A549 (cell line): ENCODE data around the gene ATXN7L1. TPM values are rescaled to one million over a fixed set of nuclear protein-coding genes. Genes with fewer than 3 reads are reported as not detected.

Experiments used
- ATAC-seq, 2 experiments: fragments of 200-7000 bp in 1 of 2; fragments of >200 bp in 1 of 2; cut with Nextera tagmentation in 1 of 2; cut with Tn5 transposase in 1 of 2; 3 replicates each; pipeline versions ENCODE4 v1.8.0 to v1.9.1; 2018 to 2020; ENCODE audit warnings: mild to moderate bottlenecking in 1 of 2, moderate library complexity in 1 of 2
- CTCF ChIA-PET: fragments of 300-600 bp; sonication (Branson Sonifier 250); formaldehyde crosslinking; extraction: SDS; loops from one replicate; lab custom pipeline; 2021; ENCODE audit warnings: antibody characterized with exemption, inconsistent platforms; lab: Yijun Ruan, JAX
- POLR2A ChIA-PET: fragments of 350-600 bp; formaldehyde crosslinking; extraction: SDS; loops from one replicate; lab custom pipeline; 2021; ENCODE audit warnings: antibody characterized with exemption, inconsistent platforms; lab: Yijun Ruan, JAX
- DNase-seq, 2 experiments: peaks; one replicate each; pipeline versions ENCODE4 v3.0.0 to v3.0.0-alpha.2; 2011 to 2016; ENCODE audit warnings: low read depth in 1 of 2, low spot score in 1 of 2
- FAIRE-seq: peaks from 2 replicates; lab custom pipeline; 2011; peaks lifted over from hg19 to GRCh38; lab: Jason Lieb, UNC
- H3K27ac ChIP-seq, 2 experiments: fragments of >200 bp; sonication (Bioruptor Twin); formaldehyde crosslinking; 3 replicates each; pipeline ENCODE4 v1.5.1; 2016 to 2017
- H3K4me1 ChIP-seq: fragments of >200 bp; sonication (Bioruptor Twin); formaldehyde crosslinking; 3 replicates; pipeline ENCODE4 v1.6.1; 2016
- H3K4me2 ChIP-seq: fragments of >200 bp; sonication (Bioruptor Twin); formaldehyde crosslinking; 3 replicates; pipeline ENCODE4 v1.6.1; 2016
- H3K4me3 ChIP-seq: fragments of >200 bp; sonication (Bioruptor Twin); formaldehyde crosslinking; 3 replicates; pipeline ENCODE4 v1.5.1; 2016
- H3K9me3 ChIP-seq: fragments of >200 bp; sonication (Bioruptor Twin); formaldehyde crosslinking; 3 replicates; pipeline ENCODE4 v1.6.1; 2016
- ATOH8 ChIP-seq: fragments of 250-450 bp; sonication (Bioruptor Pico); IDR thresholded peaks from 2 replicates; pipeline ENCODE4 v1.5.0; 2020; ENCODE audit warnings: low read depth, mild to moderate bottlenecking, moderate library complexity
- BHLHE40 ChIP-seq: IDR thresholded peaks from 2 replicates; pipeline ENCODE4 v1.6.1; 2012; ENCODE audit warnings: low read depth, low read length, inconsistent platforms
- CTCF ChIP-seq: fragments of >200 bp; sonication (Bioruptor Twin); formaldehyde crosslinking; IDR thresholded peaks from 3 replicates; pipeline ENCODE4 v1.5.1; 2016
- EHMT2 ChIP-seq: fragments of 200-600 bp; sonication (generic); IDR thresholded peaks from 2 replicates; pipeline ENCODE4 v1.6.1; 2016; ENCODE audit warnings: antibody characterized with exemption, low read depth, mild to moderate bottlenecking, moderate library complexity
- ESRRA ChIP-seq: fragments of 150-350 bp; IDR thresholded peaks from 2 replicates; pipeline ENCODE4 v1.6.1; 2014; ENCODE audit warnings: mild to moderate bottlenecking, low read length, borderline replicate concordance
- FOSB ChIP-seq: fragments of 250-450 bp; sonication (Bioruptor Pico); IDR thresholded peaks from 2 replicates; pipeline ENCODE4 v1.5.0; 2020; ENCODE audit warnings: mild to moderate bottlenecking, moderate library complexity
- FOSL2 ChIP-seq, 2 experiments: fragments of 450-650 bp in 1 of 2; fragments of >200 bp in 1 of 2; sonication (Bioruptor Twin) in 1 of 2; formaldehyde crosslinking; IDR thresholded peaks; 2 replicates each; pipeline versions ENCODE4 v1.5.0 to v1.6.1; 2016 to 2020; ENCODE audit warnings: mild to moderate bottlenecking in 1 of 2, moderate library complexity in 1 of 2
- GATA3 ChIP-seq: IDR thresholded peaks from 2 replicates; pipeline ENCODE4 v1.6.1; 2012; ENCODE audit warnings: borderline replicate concordance
- HES2 ChIP-seq: fragments of >200 bp; sonication (Bioruptor Twin); formaldehyde crosslinking; IDR thresholded peaks from 2 replicates; pipeline ENCODE4 v1.6.1; 2016
- HEYL ChIP-seq: fragments of 250-450 bp; sonication (Bioruptor Pico); IDR thresholded peaks from 2 replicates; pipeline ENCODE4 v1.8.0; 2021; ENCODE audit warnings: mild to moderate bottlenecking, moderate library complexity
- HOXB5 ChIP-seq: fragments of 250-450 bp; sonication (Bioruptor Pico); IDR thresholded peaks from 2 replicates; pipeline ENCODE4 v1.5.0; 2020; ENCODE audit warnings: mild to moderate bottlenecking, moderate library complexity
- JUN ChIP-seq, 2 experiments: fragments of >200 bp; sonication (Bioruptor Twin); formaldehyde crosslinking; IDR thresholded peaks; 2 replicates in 1 of 2; 3 replicates in 1 of 2; pipeline ENCODE4 v1.6.1; 2016 to 2017
- KDM1A ChIP-seq: fragments of 200-600 bp; sonication (generic); IDR thresholded peaks from 2 replicates; pipeline ENCODE4 v1.6.1; 2016; ENCODE audit warnings: low read depth, mild to moderate bottlenecking
- MAZ ChIP-seq: fragments of 150-350 bp; IDR thresholded peaks from 2 replicates; pipeline ENCODE4 v1.6.1; 2014; ENCODE audit warnings: antibody characterized with exemption, low read depth, low read length, borderline replicate concordance
- NFE2L2 ChIP-seq: fragments of 150-350 bp; conservative IDR thresholded peaks from 2 replicates; pipeline ENCODE4 v1.6.1; 2014; ENCODE audit warnings: low read length
- PHF8 ChIP-seq: fragments of 200-600 bp; sonication (generic); IDR thresholded peaks from 2 replicates; pipeline ENCODE4 v1.6.1; 2016; ENCODE audit warnings: low read depth, mild to moderate bottlenecking, antibody characterized with exemption, moderate library complexity, borderline replicate concordance
- REST ChIP-seq: fragments of 200-600 bp; sonication (generic); IDR thresholded peaks from 2 replicates; pipeline ENCODE4 v1.6.1; 2016; ENCODE audit warnings: antibody characterized with exemption, mild to moderate bottlenecking, moderate library complexity
- RNF2 ChIP-seq: fragments of 200-600 bp; sonication (generic); IDR thresholded peaks from 2 replicates; pipeline ENCODE4 v1.6.1; 2016; ENCODE audit warnings: low read depth, mild to moderate bottlenecking, antibody characterized with exemption, moderate library complexity, borderline replicate concordance
- SMC3 ChIP-seq: fragments of >200 bp; sonication (Bioruptor Twin); formaldehyde crosslinking; IDR thresholded peaks from 3 replicates; pipeline ENCODE4 v1.6.1; 2018; ENCODE audit warnings: inconsistent platforms
- TP53 ChIP-seq: fragments of 250-450 bp; sonication (Bioruptor Pico); IDR thresholded peaks from 2 replicates; pipeline ENCODE4 v1.5.0; 2021; ENCODE audit warnings: mild to moderate bottlenecking, moderate library complexity
- ZFP36 ChIP-seq: fragments of 450-650 bp; IDR thresholded peaks from 2 replicates; pipeline ENCODE4 v1.6.1; 2014; ENCODE audit warnings: borderline replicate concordance; ENCODE audit not compliant: partially characterized antibody
- WGBS: methylation state at CpG from one replicate; pipeline ENCODE4 v1.1.6; 2017; ENCODE audit errors: missing lambda C conversion rate; 5-methylcytosine and 5-hydroxymethylcytosine counted together
- polyA plus RNA-seq, 4 experiments: library from polyadenylated mRNA; depleted of rRNA in 3 of 4; stranded (reverse); fragments of >200 nt; fragmentation: RNase III in 1 of 4; extraction: RNeasy Plus Mini Kit Qiagen cat#74134 plus additional on column Dnase treatment in 1 of 4; gene quantifications; 2 replicates in 3 of 4; 3 replicates in 1 of 4; pipeline ENCODE4 v1.2.3, GENCODE V29; 2011 to 2017
- TF ChIP-seq, protein P1 (sequence below): fragments of 450-650 bp; IDR thresholded peaks from 2 replicates; pipeline ENCODE4 v1.6.1; 2014; ENCODE audit warnings: antibody characterized with exemption

Gene ATXN7L1
- polyA plus RNA-seq, 2 of the 4 experiments (the other 2 are of a cell fraction): 4.5 to 5.7 TPM

GRCh38 chr7:105827151-105827875 lies 49.1 kb downstream of the ATXN7L1 start:
- Histone ChIP-seq H3K9me3 (no peaks in the 10 kb centered on the region), H3K4me1 (peaks cover 46% of the 10 kb centered on the region), H3K27ac (no peak overlapping the region), H3K4me2 (no peak overlapping the region), H3K4me3 (no peak overlapping the region)
- WGBS: 89% methylated on average over 7 of the region's 7 CpGs
- DNase-seq: no peak
- CTCF ChIA-PET: interaction anchor here (0.7 to 1.2 kb wide), 2 partner anchors 31 to 719 kb away, joined by 3 read pairs; no protein-coding TSS in a partner anchor
- ATAC-seq: no peak
- TF ChIP-seq EHMT2 (no peak), FOSL2 (IDR thresholded peaks at IDR 0.05) (no peak), FOSL2 (CRISPR knock-in tag; IDR thresholded peaks at IDR 0.05) (no peak), RNF2 (no peak), KDM1A (no peak), HEYL (CRISPR knock-in tag) (no peak), SMC3 (no peak), REST (no peak), JUN (IDR thresholded peaks at IDR 0.05) (no peak), FOSB (CRISPR knock-in tag) (no peak), ESRRA (no peak), GATA3 (no peak)
- no peak for FAIRE-seq
- POLR2A ChIA-PET: no interaction called here

DNA sequence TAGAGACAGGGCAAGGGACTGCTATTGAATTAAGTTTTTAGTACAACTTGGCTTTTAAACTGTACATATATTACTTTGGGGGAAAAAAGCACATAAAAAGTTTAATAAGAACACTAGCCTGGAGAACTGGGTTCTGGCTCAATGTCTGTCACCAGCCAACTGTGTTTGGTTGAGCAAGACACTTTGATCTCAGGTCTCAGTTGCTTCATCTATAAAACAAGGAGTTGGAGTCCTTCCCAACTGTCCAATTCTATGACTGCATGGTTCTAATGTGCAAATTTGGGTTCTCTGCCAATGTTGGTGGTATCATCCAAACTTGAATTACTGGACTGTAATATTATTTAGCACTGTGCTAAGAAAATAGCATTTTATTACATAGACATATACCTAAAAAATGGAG lies 50.3 kb downstream of the ATXN7L1 start:
- Histone ChIP-seq H3K4me1 (peaks cover 34% of the 10 kb centered on the region), H3K27ac (peak overlapping the region in 1 of 2 experiments; percentile 7; a peak in 1 of 6 replicates), H3K4me2 (no peak overlapping the region), H3K9me3 (no peaks in the 10 kb centered on the region), H3K4me3 (no peak overlapping the region)
- CTCF ChIA-PET: interaction anchor here (1.1 to 2.0 kb wide), 3 partner anchors 18 to 40 kb away, joined by 3 to 5 read pairs (median 4); no protein-coding TSS in a partner anchor
- FAIRE-seq (no peak), DNase-seq (no peak), ATAC-seq (no peak)
- POLR2A ChIA-PET: no interaction called here
- TF ChIP-seq HES2 (no peak), HOXB5 (CRISPR knock-in tag) (no peak), TP53 (no peak), EHMT2 (no peak), ZFP36 (no peak), BHLHE40 (no peak), CTCF (no peak), PHF8 (no peak), ATOH8 (no peak), NFE2L2 (no peak), MAZ (no peak), REST (no peak), ESRRA (no peak)
- TF ChIP-seq, protein P1, sequence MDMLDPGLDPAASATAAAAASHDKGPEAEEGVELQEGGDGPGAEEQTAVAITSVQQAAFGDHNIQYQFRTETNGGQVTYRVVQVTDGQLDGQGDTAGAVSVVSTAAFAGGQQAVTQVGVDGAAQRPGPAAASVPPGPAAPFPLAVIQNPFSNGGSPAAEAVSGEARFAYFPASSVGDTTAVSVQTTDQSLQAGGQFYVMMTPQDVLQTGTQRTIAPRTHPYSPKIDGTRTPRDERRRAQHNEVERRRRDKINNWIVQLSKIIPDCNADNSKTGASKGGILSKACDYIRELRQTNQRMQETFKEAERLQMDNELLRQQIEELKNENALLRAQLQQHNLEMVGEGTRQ: no peak
